T-helper 2 cell treated with Interferon-gamma antibody and Interleukin-4, amounts not matched to agents 5 μg/mL and 100 μg/mL, for 36 hours (primary cell): ENCODE data around the gene AGTPBP1.

Experiments
- DNase-seq: peaks from one replicate; pipeline ENCODE4 v3.0.0; 2021; ENCODE audit warnings: low spot score
- H3K27ac Mint-ChIP-seq: one replicate; pipeline ENCODE4 v1.8.0; 2021; ENCODE audit warnings: mild to moderate bottlenecking, mixed read lengths
- H3K27me3 Mint-ChIP-seq: one replicate; pipeline ENCODE4 v1.8.0; 2021; ENCODE audit warnings: low read depth, mixed read lengths
- H3K36me3 Mint-ChIP-seq: one replicate; pipeline ENCODE4 v1.8.0; 2021; ENCODE audit warnings: low read depth, mixed read lengths
- H3K4me1 Mint-ChIP-seq: one replicate; pipeline ENCODE4 v1.8.0; 2021; ENCODE audit warnings: low read depth, mixed read lengths
- H3K4me3 Mint-ChIP-seq: one replicate; pipeline ENCODE4 v1.8.0; 2022; ENCODE audit warnings: mild to moderate bottlenecking, moderate library complexity, mixed read lengths
- H3K9me3 Mint-ChIP-seq: one replicate; pipeline ENCODE4 v1.8.0; 2021; ENCODE audit warnings: mixed read lengths

The AGTPBP1 gene

DNA sequence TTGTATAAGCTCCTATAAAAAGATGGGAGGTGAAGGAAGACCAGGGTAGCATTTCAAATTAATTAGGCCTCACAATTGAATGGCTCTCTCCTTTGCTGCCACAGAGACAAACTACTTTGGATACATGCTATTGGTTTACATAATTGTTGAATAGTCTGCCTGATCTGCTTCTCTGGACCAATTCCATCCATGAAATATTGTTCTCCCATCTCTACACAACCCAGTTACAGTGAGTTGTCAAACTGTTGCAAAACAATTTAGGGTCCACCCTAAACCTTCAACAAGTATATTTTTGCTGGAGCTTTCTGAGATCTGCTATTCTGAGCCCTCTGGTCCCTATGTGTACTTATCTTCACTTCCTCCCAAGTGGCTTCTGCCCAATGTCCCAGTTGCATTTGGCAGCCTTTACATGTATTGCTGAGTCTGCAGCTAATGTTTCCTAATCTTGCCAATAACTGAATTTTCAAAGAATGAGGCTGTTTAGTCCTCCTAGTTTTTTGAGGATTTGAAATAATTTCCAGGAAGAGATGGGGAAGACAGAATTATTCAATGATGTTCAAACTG lies 38.9 kb downstream of the AGTPBP1 start:
- Mint-ChIP-seq H3K27me3 (no peaks in the 10 kb centered on the region), H3K4me3 (no peak overlapping the region), H3K9me3 (no peaks in the 10 kb centered on the region), H3K4me1 (peaks cover 12% of the 10 kb centered on the region), H3K36me3 (peaks cover 12% of the 10 kb centered on the region), H3K27ac (no peak overlapping the region)
- no peak for DNase-seq

DNA sequence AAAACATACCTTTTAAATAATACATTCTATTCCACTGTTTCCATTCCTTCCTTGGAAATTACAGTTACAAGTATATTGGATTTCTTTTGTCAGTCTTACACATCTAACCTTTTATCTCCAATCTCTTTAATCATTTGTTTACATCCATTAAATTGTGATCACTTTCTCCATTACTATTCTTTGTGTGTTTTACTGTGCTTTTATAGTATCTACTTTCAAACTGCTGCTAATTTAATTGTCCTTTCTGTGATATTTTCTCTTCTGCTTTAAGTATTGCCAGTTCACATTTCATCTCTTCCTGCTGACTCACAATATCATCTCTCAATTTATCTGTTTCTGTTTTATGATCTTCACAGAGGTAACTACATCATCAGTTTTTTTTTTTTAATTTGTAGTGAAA lies 39.6 kb downstream of the AGTPBP1 start:
- DNase-seq = no peak
- Mint-ChIP-seq H3K27ac (no peak overlapping the region), H3K4me1 (peaks cover 12% of the 10 kb centered on the region), H3K4me3 (no peak overlapping the region), H3K36me3 (peaks cover 12% of the 10 kb centered on the region), H3K27me3 (no peaks in the 10 kb centered on the region), H3K9me3 (no peaks in the 10 kb centered on the region)

DNA sequence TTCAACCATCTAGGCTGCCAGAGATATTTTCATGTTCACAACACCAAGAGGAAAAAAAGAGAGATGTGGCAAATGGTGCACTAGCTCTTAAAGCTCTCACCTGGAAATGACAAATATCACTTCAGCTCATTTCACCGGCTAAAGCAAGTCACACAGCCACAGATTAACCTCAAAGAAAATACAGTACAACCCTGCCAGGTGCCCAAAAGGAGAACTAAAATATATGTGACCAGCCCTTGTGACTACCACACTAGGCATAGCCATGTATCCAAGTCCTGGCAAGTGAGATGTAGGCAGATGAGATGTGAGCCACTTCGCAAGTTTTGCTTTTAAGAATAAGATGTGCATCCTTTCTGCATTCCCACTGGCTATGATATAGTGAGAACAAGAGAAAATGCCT lies 41.4 kb downstream of the AGTPBP1 start:
- Mint-ChIP-seq H3K27ac (no peak overlapping the region), H3K4me1 (peaks cover 12% of the 10 kb centered on the region), H3K4me3 (no peak overlapping the region), H3K9me3 (no peaks in the 10 kb centered on the region), H3K36me3 (peaks cover 11% of the 10 kb centered on the region), H3K27me3 (no peaks in the 10 kb centered on the region)
- no peak for DNase-seq

DNA sequence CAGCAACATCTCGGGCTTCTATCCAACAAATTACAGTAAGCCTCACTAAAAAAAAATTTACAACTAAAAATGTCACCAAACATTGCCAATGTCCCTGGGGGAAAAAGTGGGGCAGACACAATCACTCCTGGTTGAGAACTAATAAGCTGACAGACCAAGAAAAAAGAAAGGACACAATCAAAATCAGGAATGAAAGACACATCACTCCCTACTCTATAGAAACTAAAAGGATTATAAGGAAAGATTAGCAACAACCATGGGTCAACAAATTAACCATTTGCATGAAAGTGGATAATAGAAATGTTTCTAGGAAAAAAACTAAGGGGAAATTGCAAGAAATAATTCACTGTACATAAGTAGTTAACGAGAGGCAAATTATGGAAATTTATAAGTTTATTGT lies 53.4 kb downstream of the AGTPBP1 start:
- no peak overlapping the region for H3K27ac Mint-ChIP-seq
- no peaks in the 10 kb centered on the region for H3K27me3 Mint-ChIP-seq
- peaks cover 15% of the 10 kb centered on the region for H3K36me3 Mint-ChIP-seq
- no peaks in the 10 kb centered on the region for H3K4me1 Mint-ChIP-seq
- DNase-seq = no peak
- no peak overlapping the region for H3K4me3 Mint-ChIP-seq
- no peaks in the 10 kb centered on the region for H3K9me3 Mint-ChIP-seq

DNA sequence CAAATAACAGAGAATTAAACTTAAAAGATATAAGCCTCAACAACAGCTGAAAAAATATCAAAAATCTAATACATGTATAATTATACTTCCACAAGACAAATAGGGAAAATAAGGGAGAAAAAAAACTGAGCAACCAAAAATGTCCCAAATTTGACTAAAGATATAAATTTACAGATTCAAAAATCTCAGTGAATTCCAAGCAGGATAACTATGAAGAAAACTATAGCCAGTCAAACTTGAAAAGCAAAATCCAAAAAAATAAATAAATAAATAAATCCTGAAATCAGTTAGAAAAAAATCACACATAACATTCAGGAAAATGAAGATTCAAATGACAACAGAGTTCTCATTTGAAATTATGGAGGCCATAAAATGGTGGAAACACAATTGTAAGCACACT lies 56.7 kb downstream of the AGTPBP1 start:
- no peak overlapping the region for H3K4me3 Mint-ChIP-seq
- H3K27ac Mint-ChIP-seq = no peak overlapping the region
- no peaks in the 10 kb centered on the region for H3K9me3 Mint-ChIP-seq
- H3K36me3 Mint-ChIP-seq = peaks cover 13% of the 10 kb centered on the region
- H3K4me1 Mint-ChIP-seq = no peaks in the 10 kb centered on the region
- DNase-seq = no peak
- no peaks in the 10 kb centered on the region for H3K27me3 Mint-ChIP-seq

DNA sequence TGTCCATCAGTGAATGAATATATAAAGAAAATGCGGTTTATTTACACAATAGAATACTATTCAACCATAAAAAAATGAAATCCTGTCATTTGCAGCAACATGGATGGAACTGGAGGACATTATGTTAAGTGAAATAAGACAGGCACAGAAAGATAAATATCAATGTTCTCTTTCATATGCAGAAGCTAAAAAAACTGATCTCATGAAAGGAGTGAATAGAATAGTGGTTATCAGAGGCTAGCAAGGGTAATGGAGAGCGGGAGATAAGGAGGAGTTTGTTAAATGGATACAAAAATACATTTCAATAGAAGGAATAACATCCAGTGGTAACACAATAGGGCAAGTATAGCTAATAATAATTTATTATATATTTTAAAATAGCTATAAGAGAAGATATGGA lies 65.0 kb downstream of the AGTPBP1 start:
- Mint-ChIP-seq H3K4me3 (no peak overlapping the region), H3K36me3 (peaks cover 20% of the 10 kb centered on the region), H3K27me3 (no peaks in the 10 kb centered on the region), H3K4me1 (no peaks in the 10 kb centered on the region), H3K9me3 (no peaks in the 10 kb centered on the region), H3K27ac (no peak overlapping the region)
- no peak for DNase-seq

DNA sequence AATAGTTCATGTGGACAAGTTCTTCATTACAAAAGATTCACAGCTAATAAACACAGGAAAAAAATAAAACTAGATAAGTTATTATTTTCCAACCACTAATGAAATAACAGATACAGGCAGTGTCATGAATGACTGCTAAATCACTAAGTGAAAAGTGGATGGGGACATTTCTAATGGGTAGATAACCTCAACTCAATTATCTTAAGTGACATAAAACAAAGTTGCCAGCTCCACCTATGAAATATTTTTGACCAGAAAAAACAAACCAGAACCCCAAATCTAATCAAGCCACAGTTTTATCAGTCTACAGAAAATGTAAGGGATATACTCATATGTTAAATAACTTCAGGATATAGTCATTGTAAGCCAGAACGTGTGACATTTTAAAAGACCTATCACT lies 74.4 kb downstream of the AGTPBP1 start:
- H3K4me3 Mint-ChIP-seq = no peak overlapping the region
- no peaks in the 10 kb centered on the region for H3K27me3 Mint-ChIP-seq
- H3K4me1 Mint-ChIP-seq = no peaks in the 10 kb centered on the region
- peaks cover 11% of the 10 kb centered on the region for H3K36me3 Mint-ChIP-seq
- no peak overlapping the region for H3K27ac Mint-ChIP-seq
- H3K9me3 Mint-ChIP-seq = no peaks in the 10 kb centered on the region
- DNase-seq = no peak

DNA sequence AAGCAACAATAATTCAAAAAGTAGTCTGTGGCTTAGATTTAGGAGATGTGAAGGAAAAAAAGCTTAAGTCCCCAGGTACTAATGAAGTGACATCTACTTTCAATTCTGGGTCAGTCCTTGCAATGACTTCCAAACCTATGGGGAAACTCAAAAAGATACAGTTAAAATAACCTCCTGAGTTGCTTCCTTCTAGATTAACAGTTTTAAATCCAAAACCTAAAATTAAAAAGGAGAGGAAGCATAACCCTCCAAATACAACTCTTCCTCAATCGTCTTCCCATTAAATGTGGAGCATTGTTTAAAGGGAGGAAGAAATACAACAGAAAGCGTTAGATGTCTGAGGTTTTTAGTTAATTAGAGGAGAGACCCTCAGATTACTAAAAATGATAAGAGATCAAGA lies 75.7 kb downstream of the AGTPBP1 start:
- no peaks in the 10 kb centered on the region for H3K4me1 Mint-ChIP-seq
- DNase-seq = no peak
- no peak overlapping the region for H3K4me3 Mint-ChIP-seq
- H3K27ac Mint-ChIP-seq = no peak overlapping the region
- no peaks in the 10 kb centered on the region for H3K27me3 Mint-ChIP-seq
- peaks cover 5% of the 10 kb centered on the region for H3K36me3 Mint-ChIP-seq
- no peaks in the 10 kb centered on the region for H3K9me3 Mint-ChIP-seq

DNA sequence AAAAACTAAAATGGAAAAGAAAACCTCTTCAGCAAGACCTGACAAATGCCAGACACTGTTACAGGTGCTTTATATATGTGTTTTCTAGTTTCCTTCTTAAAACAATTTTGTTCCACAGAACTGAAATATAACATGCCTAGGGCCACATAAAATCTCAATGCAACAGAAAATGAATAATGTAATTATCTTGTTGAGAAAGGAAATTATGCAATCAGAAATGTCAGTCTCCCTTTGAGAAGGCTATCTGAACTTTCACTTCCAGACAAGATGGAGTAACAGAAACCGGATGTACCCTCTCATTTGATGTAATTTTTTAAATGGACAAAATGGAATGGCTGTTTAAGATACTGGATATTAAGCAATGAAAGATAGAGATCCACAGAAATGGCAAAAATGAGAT lies 79.2 kb downstream of the AGTPBP1 start:
- DNase-seq = no peak
- Mint-ChIP-seq H3K27ac (no peak overlapping the region), H3K27me3 (no peaks in the 10 kb centered on the region), H3K4me1 (no peaks in the 10 kb centered on the region), H3K36me3 (peaks cover 2% of the 10 kb centered on the region), H3K4me3 (no peak overlapping the region), H3K9me3 (no peaks in the 10 kb centered on the region)

DNA sequence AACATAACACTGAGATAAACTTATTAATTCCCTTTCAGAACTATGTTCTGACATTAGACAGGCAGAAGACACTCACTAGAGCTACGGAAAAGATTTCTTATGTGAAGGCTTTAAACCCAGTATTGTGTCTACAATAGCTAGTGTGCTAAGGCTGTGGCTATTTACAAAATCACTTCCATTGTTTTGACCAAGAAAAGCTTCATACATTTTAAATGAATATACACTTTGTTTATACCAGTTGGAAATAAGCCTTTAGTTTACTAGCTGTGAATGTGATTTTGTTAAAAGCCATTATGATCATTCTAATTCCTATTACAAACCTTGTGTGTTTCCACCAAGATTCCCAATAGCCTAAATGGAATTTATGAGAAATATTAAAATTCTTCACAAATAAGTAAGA lies 83.0 kb downstream of the AGTPBP1 start:
- no peaks in the 10 kb centered on the region for H3K27me3 Mint-ChIP-seq
- no peak for DNase-seq
- no peaks in the 10 kb centered on the region for H3K9me3 Mint-ChIP-seq
- H3K36me3 Mint-ChIP-seq = peaks cover 5% of the 10 kb centered on the region
- no peaks in the 10 kb centered on the region for H3K4me1 Mint-ChIP-seq
- no peak overlapping the region for H3K27ac Mint-ChIP-seq
- H3K4me3 Mint-ChIP-seq = no peak overlapping the region

DNA sequence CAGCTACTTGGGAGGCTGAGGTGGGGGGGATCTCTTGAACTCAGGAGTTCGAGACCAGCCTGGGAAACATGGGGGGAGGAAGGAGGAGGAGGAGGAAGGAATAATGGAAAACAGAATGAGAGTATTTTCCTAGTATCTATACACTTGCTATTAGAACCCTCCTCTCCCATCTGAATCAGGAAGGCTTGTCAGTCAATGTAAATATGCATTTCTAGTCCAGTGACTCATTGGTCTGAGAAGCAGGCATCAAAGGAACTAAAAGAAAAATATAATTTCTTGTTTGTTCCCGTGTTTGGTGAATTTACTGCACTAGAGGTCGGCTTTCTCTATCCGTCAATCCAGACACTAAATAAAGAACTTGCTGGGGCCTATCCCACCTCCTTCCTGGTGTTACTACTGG lies 88.6 kb downstream of the AGTPBP1 start:
- Mint-ChIP-seq H3K27ac (no peak overlapping the region), H3K36me3 (peaks cover 5% of the 10 kb centered on the region)

DNA sequence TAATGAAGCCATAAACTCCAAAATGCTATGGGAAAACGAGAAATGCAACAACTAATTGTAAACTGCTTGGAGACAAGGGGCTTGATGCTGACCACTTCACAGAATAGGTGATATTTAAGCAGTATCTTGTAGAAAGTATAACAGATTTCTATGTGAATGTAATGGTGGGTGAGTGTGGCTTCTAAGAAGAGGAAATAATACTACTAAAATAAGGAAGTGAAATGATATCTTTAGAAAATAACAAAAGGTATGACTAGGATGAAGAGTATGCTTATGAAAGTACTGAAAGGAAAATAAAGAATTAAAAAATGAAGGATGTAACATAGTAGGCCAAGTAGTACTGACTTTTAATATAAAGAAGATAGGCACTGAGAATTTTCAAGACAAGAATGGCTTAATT lies 94.2 kb downstream of the AGTPBP1 start:
- Mint-ChIP-seq H3K27ac (no peak overlapping the region), H3K4me1 (peaks cover 8% of the 10 kb centered on the region), H3K4me3 (no peak overlapping the region), H3K9me3 (no peaks in the 10 kb centered on the region), H3K27me3 (no peaks in the 10 kb centered on the region), H3K36me3 (peaks cover 13% of the 10 kb centered on the region)
- no peak for DNase-seq

More for the DNA sequence above, 88.6 kb downstream of the AGTPBP1 start:
- Mint-ChIP-seq H3K4me1 (no peaks in the 10 kb centered on the region), H3K9me3 (no peaks in the 10 kb centered on the region), H3K27me3 (no peaks in the 10 kb centered on the region), H3K4me3 (no peak overlapping the region)
- no peak for DNase-seq

DNA sequence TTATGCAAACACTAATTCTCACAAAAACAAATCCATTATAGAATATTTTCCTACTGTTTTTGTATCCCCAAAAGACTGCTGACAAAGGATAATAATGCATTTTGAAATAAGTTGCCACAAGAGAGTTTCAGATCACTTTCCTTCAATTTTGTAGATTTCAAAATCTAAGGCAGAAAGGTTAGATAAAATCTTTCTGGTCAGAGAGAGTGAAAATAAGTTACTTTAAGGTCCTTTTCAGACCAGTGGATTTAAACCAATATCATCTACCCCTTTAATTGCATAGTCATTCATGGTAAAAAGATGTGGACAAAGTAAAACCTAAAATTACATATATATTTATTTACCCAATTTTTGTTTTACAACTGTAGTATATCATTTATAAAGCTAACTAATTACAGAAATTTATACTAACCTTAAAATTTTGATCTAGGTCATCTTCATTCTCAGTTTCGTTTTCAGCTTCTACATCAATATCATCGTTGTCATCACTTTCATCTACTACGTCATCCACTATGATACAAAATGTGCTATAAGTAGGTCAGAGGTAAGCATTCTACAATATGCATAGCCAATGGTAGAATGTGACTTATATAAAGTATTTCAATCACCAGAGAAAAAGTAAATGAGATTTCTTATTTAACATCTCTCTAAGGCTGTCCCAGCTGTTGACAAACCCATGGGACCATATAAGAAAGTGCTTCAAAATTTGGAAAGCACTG lies 95.7 kb downstream of the AGTPBP1 start:
- no peaks in the 10 kb centered on the region for H3K9me3 Mint-ChIP-seq
- no peak for DNase-seq
- peaks cover 14% of the 10 kb centered on the region for H3K36me3 Mint-ChIP-seq
- H3K4me1 Mint-ChIP-seq = peaks cover 8% of the 10 kb centered on the region
- H3K4me3 Mint-ChIP-seq = no peak overlapping the region
- H3K27me3 Mint-ChIP-seq = no peaks in the 10 kb centered on the region
- H3K27ac Mint-ChIP-seq = no peak overlapping the region

DNA sequence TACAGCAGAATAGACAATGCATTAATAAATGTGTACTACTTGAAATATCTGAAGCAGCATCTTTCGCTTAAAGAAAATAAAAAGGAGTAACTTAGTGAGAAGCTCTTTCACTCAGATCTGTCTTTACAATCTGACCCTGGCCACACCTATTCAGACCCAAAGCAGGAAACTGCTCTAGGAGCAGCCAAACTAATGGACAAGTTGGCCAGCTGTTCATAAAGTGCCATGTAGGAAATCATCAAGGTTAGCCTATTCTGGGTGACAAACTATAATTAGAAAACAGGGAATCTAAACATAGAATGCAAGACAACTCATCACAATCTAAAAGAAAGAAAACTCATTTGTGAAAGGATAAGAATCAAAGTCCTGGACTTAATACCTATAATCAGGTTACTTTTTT lies 101.3 kb downstream of the AGTPBP1 start:
- Mint-ChIP-seq H3K4me1 (peaks cover 3% of the 10 kb centered on the region), H3K27me3 (no peaks in the 10 kb centered on the region), H3K9me3 (no peaks in the 10 kb centered on the region), H3K27ac (no peak overlapping the region), H3K4me3 (no peak overlapping the region), H3K36me3 (peaks cover 6% of the 10 kb centered on the region)
- DNase-seq = no peak

DNA sequence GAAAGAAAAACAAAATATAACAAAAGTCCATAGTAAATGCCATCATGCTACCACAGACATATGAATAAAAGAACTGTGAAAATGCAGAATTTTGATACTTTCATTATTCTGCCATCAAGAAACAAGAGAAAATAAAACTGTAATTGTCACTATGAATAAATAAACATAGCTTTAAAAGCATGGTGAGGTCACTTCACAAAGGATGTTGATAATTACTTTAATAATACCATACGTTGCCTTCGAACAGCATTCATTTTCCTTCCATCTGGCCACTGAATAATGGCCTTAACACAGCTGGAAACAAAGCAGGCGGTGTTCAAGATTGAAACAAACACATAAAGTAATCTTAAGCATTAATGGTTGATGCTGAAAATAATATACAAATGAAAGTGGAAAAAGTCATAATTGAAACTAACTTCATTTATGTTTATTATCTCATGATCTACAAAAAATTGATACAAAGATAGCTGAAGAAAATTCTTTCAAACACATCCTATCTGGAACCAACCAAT lies 102.0 kb downstream of the AGTPBP1 start:
- Mint-ChIP-seq H3K27me3 (no peaks in the 10 kb centered on the region), H3K36me3 (peaks cover 6% of the 10 kb centered on the region), H3K27ac (no peak overlapping the region), H3K9me3 (no peaks in the 10 kb centered on the region), H3K4me1 (peaks cover 3% of the 10 kb centered on the region), H3K4me3 (no peak overlapping the region)
- DNase-seq = no peak
